Suprapubic skin (tissue), 4 donors: ENCODE data around the gene SMIM14. TPM values are rescaled to one million over a fixed set of nuclear protein-coding genes. Genes with fewer than 3 reads are reported as not detected.
"Not testable (repeated sequence)": the region's sequence is repeated elsewhere in the genome, so short reads cannot be mapped to it uniquely, and the experiment has no call there.

Source experiments
- DNase-seq, 2 donors: peaks; one replicate each; pipeline ENCODE4 v3.0.0-alpha.2; 2019; ENCODE audit warnings: low spot score in 2 of 2
- H3K27ac ChIP-seq: fragments of 200-600 bp; sonication (generic); one replicate; pipeline ENCODE4 v1.5.1; 2019
- H3K27me3 ChIP-seq: fragments of 200-600 bp; sonication (generic); one replicate; pipeline ENCODE4 v1.5.1; 2019
- H3K36me3 ChIP-seq: fragments of 200-600 bp; sonication (generic); one replicate; pipeline ENCODE4 v1.5.1; 2019
- H3K4me1 ChIP-seq: fragments of 200-600 bp; sonication (generic); one replicate; pipeline ENCODE4 v1.5.1; 2019
- H3K4me3 ChIP-seq: fragments of 200-600 bp; sonication (generic); one replicate; pipeline ENCODE4 v1.5.1; 2019; ENCODE audit warnings: mild to moderate bottlenecking
- H3K9me3 ChIP-seq: fragments of 200-600 bp; sonication (generic); one replicate; pipeline ENCODE4 v1.5.1; 2019
- EP300 ChIP-seq: sonication (generic); formaldehyde crosslinking; IDR thresholded peaks from one replicate; pipeline ENCODE4 v1.6.1; 2017; ENCODE audit warnings: antibody characterized with exemption
- POLR2A ChIP-seq, 2 donors: fragments of 450-650 bp; IDR thresholded peaks; one replicate each; pipeline ENCODE4 v1.6.1; 2017; ENCODE audit warnings: antibody characterized with exemption in 2 of 2, mild to moderate bottlenecking in 2 of 2, moderate library complexity in 2 of 2
- POLR2AphosphoS5 ChIP-seq, 3 donors: sonication (generic); formaldehyde crosslinking; IDR thresholded peaks; one replicate each; pipeline ENCODE4 v1.6.1; 2017; ENCODE audit warnings: antibody characterized with exemption in 3 of 3
- WGBS: methylation state at CpG from one replicate; pipeline ENCODE4 v1.1.5; 2018; 5-methylcytosine and 5-hydroxymethylcytosine counted together
- total RNA-seq, 4 donors: library from RNA; depleted of rRNA; stranded (reverse); fragments of >200 nt; gene quantifications; one replicate each; pipeline ENCODE4 v1.1.0, GENCODE V29; 2016
- TF ChIP-seq, protein P1 (sequence below), 2 donors: fragments of 200-600 bp in 1 of 2; fragments of 450-650 bp in 1 of 2; sonication (generic) in 1 of 2; IDR thresholded peaks; one replicate each; pipeline ENCODE4 v1.5.1; 2016 to 2019; ENCODE audit warnings: antibody characterized with exemption in 2 of 2, mild to moderate bottlenecking in 1 of 2, moderate library complexity in 1 of 2

The SMIM14 gene
- total RNA-seq, 4 donors from 2014 or later = 20.8 to 65.0 (median 48.9) TPM

DNA sequence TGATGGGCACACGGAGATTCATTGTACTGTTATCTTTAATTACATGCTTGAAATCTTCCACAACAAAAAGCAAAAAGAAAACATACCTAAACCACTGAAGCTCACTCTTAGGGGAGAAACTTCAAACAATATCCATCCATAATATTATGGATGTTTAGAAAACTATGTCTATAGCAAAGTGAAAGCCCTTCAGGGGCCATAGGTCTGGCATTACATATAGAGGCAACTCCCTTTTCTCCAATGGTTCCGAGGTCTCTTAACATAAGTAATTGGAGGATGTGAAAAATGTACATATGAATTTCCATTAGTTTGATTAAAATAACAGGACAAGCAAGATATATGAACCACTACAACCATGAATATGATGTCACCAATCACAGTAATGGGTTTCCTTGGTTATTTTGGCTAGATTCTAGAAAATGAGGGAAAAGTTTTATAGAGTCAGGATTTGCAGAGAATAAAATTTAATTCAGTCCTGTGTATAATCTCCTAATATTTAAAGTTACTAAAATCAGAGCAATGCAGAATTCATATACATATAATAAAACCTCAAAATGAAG lies 122.2 kb downstream of the SMIM14 start:
- no peak for DNase-seq
- Histone ChIP-seq H3K4me3 (no peak overlapping the region), H3K4me1 (peaks cover 2% of the 10 kb centered on the region), H3K36me3 (peaks cover 32% of the 10 kb centered on the region), H3K27ac (no peak overlapping the region), H3K9me3 (no peaks in the 10 kb centered on the region), H3K27me3 (no peaks in the 10 kb centered on the region)
- 86% methylated on average over 2 of the region's 2 CpGs for WGBS
- TF ChIP-seq POLR2A (IDR thresholded peaks at IDR 0.05) = no peak
- TF ChIP-seq EP300 = no peak

DNA sequence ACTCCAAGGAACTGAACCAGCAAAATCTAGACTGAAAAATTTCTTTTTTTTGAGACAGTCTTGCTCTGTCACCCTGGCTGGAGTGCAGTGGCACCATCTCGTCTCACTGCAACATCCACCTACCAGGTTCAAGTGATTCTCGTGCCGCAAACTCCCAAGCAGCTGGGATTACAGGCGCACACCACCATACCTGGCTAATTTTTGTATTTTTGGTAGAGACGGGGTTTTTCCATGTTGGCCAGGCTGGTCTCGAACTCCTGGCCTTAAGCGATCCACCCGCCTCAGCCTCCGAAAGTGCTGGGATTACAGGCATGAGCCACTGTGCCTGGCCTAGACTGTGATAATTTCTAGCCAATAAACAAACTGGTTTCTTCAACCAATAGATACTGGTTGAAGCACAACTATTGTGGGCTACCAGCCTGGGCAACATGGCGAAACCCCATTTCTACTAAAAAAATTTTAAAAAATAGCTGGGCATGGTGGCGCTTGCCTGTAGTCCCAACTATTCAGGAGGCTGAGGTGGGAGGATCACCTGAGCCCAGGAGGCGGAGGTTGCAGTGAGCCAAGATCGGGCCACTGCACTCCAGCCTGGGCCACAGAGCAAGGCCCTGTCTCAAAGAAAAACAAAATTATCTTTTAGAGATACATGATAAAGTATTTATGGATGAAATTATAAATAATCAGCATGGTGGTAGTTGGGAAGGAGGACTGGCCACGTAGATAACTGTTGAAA lies 122.8 kb downstream of the SMIM14 start:
- DNase-seq, H3K9me3 ChIP-seq, H3K4me3 ChIP-seq, H3K27me3 ChIP-seq, H3K27ac ChIP-seq, H3K4me1 ChIP-seq: not testable (repeated sequence)
- peaks cover 37% of the 10 kb centered on the region for H3K36me3 ChIP-seq
- 95% methylated on average over 14 of the region's 14 CpGs for WGBS

DNA sequence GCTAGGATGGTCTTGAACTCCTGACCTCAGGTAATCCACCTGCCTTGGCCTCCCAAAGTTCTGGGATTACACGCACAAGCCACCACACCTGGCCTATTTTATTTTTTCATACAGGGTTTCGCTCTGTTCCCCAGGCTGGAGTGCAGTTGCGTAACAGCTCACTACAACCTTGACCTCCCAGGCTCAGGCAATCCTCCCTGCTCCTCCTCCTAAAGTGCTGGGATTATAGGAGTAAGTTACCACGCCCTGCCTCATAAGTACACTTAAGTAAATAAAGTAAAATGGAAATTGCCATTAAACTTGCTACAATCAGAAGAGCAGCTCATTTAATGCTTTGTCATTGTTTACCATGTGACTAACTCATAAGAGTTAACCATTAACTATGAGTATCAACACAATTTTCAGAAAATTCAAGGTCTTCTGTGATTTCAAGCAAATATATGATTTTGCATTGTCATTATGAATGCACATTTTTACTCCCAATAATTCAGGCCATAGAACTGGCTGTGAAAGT lies 123.7 kb downstream of the SMIM14 start:
- WGBS = 80% methylated on average over 4 of the region's 4 CpGs

DNA sequence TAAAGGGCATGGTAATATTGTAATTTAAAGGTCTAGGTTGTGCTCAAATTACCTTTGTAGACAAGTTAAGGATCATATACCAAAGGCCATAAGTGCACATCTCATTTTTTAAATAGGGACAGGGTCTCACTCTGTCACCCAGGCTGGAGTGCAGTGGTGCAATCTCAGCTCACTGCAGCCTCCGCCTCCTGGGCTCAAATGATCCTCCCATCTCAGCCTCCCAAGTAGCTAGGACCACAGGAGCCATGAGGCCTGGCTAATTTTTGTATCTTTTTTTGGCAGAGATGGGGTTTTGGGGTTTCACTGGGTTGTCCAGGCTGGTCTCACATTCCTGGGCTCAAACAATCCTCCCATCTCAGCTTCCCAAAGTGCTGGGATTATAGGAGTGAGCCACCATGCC lies 124.4 kb downstream of the SMIM14 start:
- H3K4me3 ChIP-seq, H3K27me3 ChIP-seq, DNase-seq, H3K27ac ChIP-seq, H3K4me1 ChIP-seq, H3K9me3 ChIP-seq: not testable (repeated sequence)
- H3K36me3 ChIP-seq = peaks cover 53% of the 10 kb centered on the region
- 100% methylated on average over 1 of the region's 1 CpG for WGBS

More for the DNA sequence above, 123.7 kb downstream of the SMIM14 start:
- TF ChIP-seq, protein P1, sequence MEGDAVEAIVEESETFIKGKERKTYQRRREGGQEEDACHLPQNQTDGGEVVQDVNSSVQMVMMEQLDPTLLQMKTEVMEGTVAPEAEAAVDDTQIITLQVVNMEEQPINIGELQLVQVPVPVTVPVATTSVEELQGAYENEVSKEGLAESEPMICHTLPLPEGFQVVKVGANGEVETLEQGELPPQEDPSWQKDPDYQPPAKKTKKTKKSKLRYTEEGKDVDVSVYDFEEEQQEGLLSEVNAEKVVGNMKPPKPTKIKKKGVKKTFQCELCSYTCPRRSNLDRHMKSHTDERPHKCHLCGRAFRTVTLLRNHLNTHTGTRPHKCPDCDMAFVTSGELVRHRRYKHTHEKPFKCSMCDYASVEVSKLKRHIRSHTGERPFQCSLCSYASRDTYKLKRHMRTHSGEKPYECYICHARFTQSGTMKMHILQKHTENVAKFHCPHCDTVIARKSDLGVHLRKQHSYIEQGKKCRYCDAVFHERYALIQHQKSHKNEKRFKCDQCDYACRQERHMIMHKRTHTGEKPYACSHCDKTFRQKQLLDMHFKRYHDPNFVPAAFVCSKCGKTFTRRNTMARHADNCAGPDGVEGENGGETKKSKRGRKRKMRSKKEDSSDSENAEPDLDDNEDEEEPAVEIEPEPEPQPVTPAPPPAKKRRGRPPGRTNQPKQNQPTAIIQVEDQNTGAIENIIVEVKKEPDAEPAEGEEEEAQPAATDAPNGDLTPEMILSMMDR (IDR thresholded peaks at IDR 0.05) = no peak
- TF ChIP-seq EP300 (no peak), POLR2AphosphoS5 (IDR thresholded peaks at IDR 0.05) (no peak), POLR2A (IDR thresholded peaks at IDR 0.05) (no peak)
- H3K9me3 ChIP-seq = no peaks in the 10 kb centered on the region
- peaks cover 46% of the 10 kb centered on the region for H3K36me3 ChIP-seq
- no peak overlapping the region for H3K27ac ChIP-seq
- no peaks in the 10 kb centered on the region for H3K27me3 ChIP-seq
- no peak for DNase-seq
- H3K4me1 ChIP-seq = no peaks in the 10 kb centered on the region
- H3K4me3 ChIP-seq = no peak overlapping the region

DNA sequence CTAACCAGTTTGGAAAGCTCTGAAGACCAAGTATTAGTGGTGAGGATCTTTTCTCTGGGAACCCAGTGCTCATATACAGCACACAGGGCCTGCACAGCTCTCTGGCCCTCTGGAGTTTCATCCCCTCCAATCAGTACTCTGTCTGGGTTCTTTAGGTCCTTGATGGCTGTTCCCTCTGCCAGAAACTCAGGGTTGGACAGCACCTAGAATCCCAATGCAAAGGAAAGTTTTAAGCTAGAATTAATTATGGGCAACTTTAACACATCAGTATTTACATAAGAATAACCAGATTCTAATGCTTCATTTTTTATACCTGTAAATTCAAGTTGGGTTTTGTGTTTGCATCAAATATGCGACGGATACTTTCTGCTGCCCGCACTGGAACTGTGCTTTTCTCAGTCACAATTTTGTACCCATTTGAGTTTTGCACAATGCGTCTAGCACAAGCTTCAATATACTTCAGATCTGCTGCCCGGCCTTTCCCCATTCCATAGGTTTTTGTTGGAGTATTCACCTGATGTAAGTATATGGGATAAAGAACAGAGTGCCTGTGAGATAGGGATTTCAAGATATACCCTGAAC lies 128.2 kb downstream of the SMIM14 start:
- H3K36me3 ChIP-seq = peaks cover 68% of the 10 kb centered on the region
- WGBS = 90% methylated on average over 5 of the region's 5 CpGs

DNA sequence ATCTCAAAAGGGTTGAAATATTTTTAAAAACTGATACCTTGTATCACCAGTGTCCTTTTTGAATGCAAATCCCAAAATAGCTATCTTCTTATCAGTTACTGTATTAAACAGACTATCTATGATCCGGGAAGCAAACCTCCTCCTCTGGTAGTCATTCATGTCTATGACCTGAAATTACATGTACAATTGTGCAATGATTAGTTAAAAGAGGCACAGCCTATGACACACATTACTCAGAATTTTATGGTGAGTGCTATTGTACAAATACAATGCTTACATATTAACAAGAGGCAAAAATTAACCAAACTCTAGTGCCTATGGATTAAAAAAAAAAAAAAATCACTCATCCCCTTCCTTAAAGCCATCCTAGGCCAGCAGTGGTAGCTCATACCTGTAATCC lies 133.1 kb downstream of the SMIM14 start:
- 69% methylated on average over 1 of the region's 1 CpG for WGBS
- Histone ChIP-seq H3K36me3 (peaks cover 88% of the 10 kb centered on the region), H3K27ac (no peak overlapping the region), H3K4me1 (no peaks in the 10 kb centered on the region), H3K4me3 (no peak overlapping the region), H3K9me3 (no peaks in the 10 kb centered on the region), H3K27me3 (no peaks in the 10 kb centered on the region)
- no peak for TF ChIP-seq POLR2AphosphoS5 (IDR thresholded peaks at IDR 0.05)
- no peak for TF ChIP-seq EP300
- TF ChIP-seq POLR2A (IDR thresholded peaks at IDR 0.05) = no peak
- TF ChIP-seq, protein P1 (IDR thresholded peaks at IDR 0.05) = no peak
- DNase-seq = no peak

More for the DNA sequence above, 128.2 kb downstream of the SMIM14 start:
- Histone ChIP-seq H3K27me3 (no peaks in the 10 kb centered on the region), H3K27ac (no peak overlapping the region), H3K9me3 (no peaks in the 10 kb centered on the region), H3K4me3 (no peak overlapping the region), H3K4me1 (no peaks in the 10 kb centered on the region)
- TF ChIP-seq POLR2AphosphoS5 (IDR thresholded peaks at IDR 0.05) (no peak), EP300 (no peak), POLR2A (IDR thresholded peaks at IDR 0.05) (no peak)
- TF ChIP-seq, protein P1 (IDR thresholded peaks at IDR 0.05) = no peak
- DNase-seq = no peak
